MM.1S (cell line): ENCODE measurements around the gene PFAS.

Source experiments
- EZH2 ChIP-seq: fragments of 300-600 bp; sonication (generic); optimal IDR thresholded peaks from 2 replicates; pipeline ENCODE3; 2017; ENCODE audit warnings: low read depth, mild to moderate bottlenecking, antibody characterized with exemption, low read length, mixed read lengths
- TF ChIP-seq, protein P1 (sequence below): fragments of 300-600 bp; sonication (generic); IDR thresholded peaks from 2 replicates; pipeline ENCODE4 v1.5.1; 2016; ENCODE audit warnings: antibody characterized with exemption, low read length, mixed read lengths

DNA sequence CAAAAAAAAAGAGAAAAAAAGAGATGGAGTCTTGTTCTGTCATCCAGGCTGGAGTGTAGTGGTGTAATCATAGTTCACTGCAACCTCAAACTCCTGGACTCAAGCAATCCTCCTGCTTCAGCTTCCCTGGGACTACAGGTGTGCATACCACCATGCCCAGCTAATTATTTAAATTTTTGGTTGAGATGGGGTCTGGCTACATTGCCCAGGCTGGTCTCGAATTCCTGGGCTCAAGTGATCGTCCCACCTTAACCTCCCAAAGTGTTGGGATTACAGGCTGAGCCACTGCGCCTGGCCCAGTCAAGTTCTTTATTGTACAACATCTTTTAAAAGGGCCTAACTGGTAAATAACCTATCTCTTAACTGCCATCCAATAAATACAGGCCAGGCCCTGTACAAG is 33.3 kb downstream of the PFAS start:
- TF ChIP-seq, protein P1, sequence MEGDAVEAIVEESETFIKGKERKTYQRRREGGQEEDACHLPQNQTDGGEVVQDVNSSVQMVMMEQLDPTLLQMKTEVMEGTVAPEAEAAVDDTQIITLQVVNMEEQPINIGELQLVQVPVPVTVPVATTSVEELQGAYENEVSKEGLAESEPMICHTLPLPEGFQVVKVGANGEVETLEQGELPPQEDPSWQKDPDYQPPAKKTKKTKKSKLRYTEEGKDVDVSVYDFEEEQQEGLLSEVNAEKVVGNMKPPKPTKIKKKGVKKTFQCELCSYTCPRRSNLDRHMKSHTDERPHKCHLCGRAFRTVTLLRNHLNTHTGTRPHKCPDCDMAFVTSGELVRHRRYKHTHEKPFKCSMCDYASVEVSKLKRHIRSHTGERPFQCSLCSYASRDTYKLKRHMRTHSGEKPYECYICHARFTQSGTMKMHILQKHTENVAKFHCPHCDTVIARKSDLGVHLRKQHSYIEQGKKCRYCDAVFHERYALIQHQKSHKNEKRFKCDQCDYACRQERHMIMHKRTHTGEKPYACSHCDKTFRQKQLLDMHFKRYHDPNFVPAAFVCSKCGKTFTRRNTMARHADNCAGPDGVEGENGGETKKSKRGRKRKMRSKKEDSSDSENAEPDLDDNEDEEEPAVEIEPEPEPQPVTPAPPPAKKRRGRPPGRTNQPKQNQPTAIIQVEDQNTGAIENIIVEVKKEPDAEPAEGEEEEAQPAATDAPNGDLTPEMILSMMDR, result no peak
- TF ChIP-seq EZH2, result no peak
